Spleen (tissue), 11 donors: Measurements from ENCODE around the gene CTDSP2. TPM values are rescaled to one million over a fixed set of nuclear protein-coding genes. Genes with fewer than 3 reads are reported as not detected.

ENCODE experiments used
- DNase-seq: peaks from one replicate; pipeline ENCODE4 v3.0.0-alpha.2; 2020
- H3K27ac ChIP-seq, 8 donors: fragments of 200-600 bp; sonication (generic) in 7 of 8; 1 replicate in 4 of 8; 2 replicates in 4 of 8; pipeline versions ENCODE4 v1.5.0 to v1.8.0; 2016 to 2021; ENCODE audit warnings: inconsistent platforms in 4 of 8, mild to moderate bottlenecking in 4 of 8, moderate library complexity in 1 of 8
- H3K27me3 ChIP-seq, 7 donors: fragments of 200-600 bp; sonication (generic) in 6 of 7; replicated peaks in 1 of 7; 1 replicate in 4 of 7; 2 replicates in 3 of 7; pipeline versions ENCODE4 v1.5.0 to v1.8.0; 2016 to 2021; ENCODE audit warnings: inconsistent platforms in 3 of 7, mild to moderate bottlenecking in 1 of 7
- H3K36me3 ChIP-seq, 6 donors: fragments of 200-600 bp; sonication (generic) in 5 of 6; 1 replicate in 4 of 6; 2 replicates in 2 of 6; pipeline versions ENCODE4 v1.5.0 to v1.8.0; 2016 to 2021; ENCODE audit warnings: inconsistent platforms in 2 of 6
- H3K4me1 ChIP-seq, 6 donors: fragments of 200-600 bp; sonication (generic) in 5 of 6; 1 replicate in 3 of 6; 2 replicates in 3 of 6; pipeline versions ENCODE4 v1.5.0 to v1.8.0; 2016 to 2021; ENCODE audit warnings: inconsistent platforms in 3 of 6
- H3K4me3 ChIP-seq, 8 donors: fragments of 200-600 bp; sonication (generic) in 7 of 8; 1 replicate in 4 of 8; 2 replicates in 4 of 8; pipeline versions ENCODE4 v1.5.0 to v1.8.0; 2016 to 2021; ENCODE audit warnings: inconsistent platforms in 4 of 8, mild to moderate bottlenecking in 4 of 8, moderate library complexity in 2 of 8
- H3K9me3 ChIP-seq, 8 donors: fragments of 200-600 bp; sonication (generic) in 7 of 8; 1 replicate in 4 of 8; 2 replicates in 4 of 8; pipeline versions ENCODE4 v1.5.0 to v1.8.0; 2016 to 2021; ENCODE audit warnings: inconsistent platforms in 4 of 8
- CTCF ChIP-seq, 11 experiments: fragments of 200-600 bp in 7 of 11; fragments of 450-650 bp in 4 of 11; sonication (generic) in 4 of 11; IDR thresholded peaks in 8 of 11; conservative IDR thresholded peaks in 3 of 11; 1 replicate in 7 of 11; 2 replicates in 4 of 11; pipeline versions ENCODE4 v1.4.0 to v1.8.0; 2016 to 2021; ENCODE audit warnings: antibody characterized with exemption in 11 of 11, inconsistent platforms in 4 of 11, mild to moderate bottlenecking in 1 of 11
- POLR2A ChIP-seq, 3 donors: fragments of 450-650 bp; IDR thresholded peaks; one replicate each; pipeline ENCODE4 v1.5.1; 2017; ENCODE audit warnings: antibody characterized with exemption in 3 of 3, mild to moderate bottlenecking in 1 of 3
- POLR2AphosphoS5 ChIP-seq, 3 donors: sonication (generic); formaldehyde crosslinking; IDR thresholded peaks; one replicate each; pipeline ENCODE4 v1.5.1; 2017; ENCODE audit warnings: antibody characterized with exemption in 3 of 3
- WGBS, 5 donors: extraction: QIAGEN DNeasy Blood & Tissue Kit in 3 of 5; methylation state at CpG; one replicate each; pipeline versions ENCODE4 v1.1.5 to v1.1.7; 2013 to 2018; 5-methylcytosine and 5-hydroxymethylcytosine counted together
- intact Hi-C: fragments of 100-400 bp; cut with DNase I; formaldehyde crosslinking; loops from one replicate; pipeline ENCODE4 v1.15.0; 2023; ENCODE audit warnings: low total_unique reads
- polyA plus RNA-seq, 3 donors: library from polyadenylated mRNA; stranded (reverse); fragments of 200-250 nt; gene quantifications; one replicate each; pipeline ENCODE4 v1.2.1, GENCODE V29; 2013
- total RNA-seq, 7 donors: library from RNA; depleted of rRNA in 3 of 7; stranded (reverse); fragments of >200 nt in 3 of 7; fragmentation: NEBNext Ultra II Directional in 4 of 7; extraction: Animal tissue kit (Norgen Biotek cat#: 25700) in 4 of 7; gene quantifications; one replicate each; pipeline versions ENCODE4 v1.1.0 to v1.2.1, GENCODE V29; 2016 to 2021
- donor health status: healthy with polysubstance abuse.
- donor health status: DM: no; HTN: no; CAD: no; lungs with moderate emphysema.
- donor health status: DM: no; HTN: no; CAD: no.
- donor health status: Bipolar disorder and iron deficiency.
- donor health status: healthy.
- donor health status: DM: no; HTN: no; CAD: no.
- donor health status: DM: yes; HTN: yes; CAD: no.

Gene CTDSP2
- total and polyA plus RNA-seq, 10 donors = 22.2 to 203 (median 144) TPM

- H3K27me3 ChIP-seq = no peaks in the 10 kb centered on the region
- WGBS, 5 donors = 91 to 94% (median 93%) methylated on average over 7 of the region's 7 CpGs
- TF ChIP-seq CTCF (IDR thresholded peaks at IDR 0.05 in 8 of 11, conservative IDR thresholded peaks at IDR 0.05 in 3 of 11) = no peak
- no peak for TF ChIP-seq POLR2AphosphoS5 (IDR thresholded peaks at IDR 0.05)
- TF ChIP-seq POLR2A (IDR thresholded peaks at IDR 0.05) = no peak
- H3K27ac ChIP-seq = no peak overlapping the region
- intact Hi-C loops = no loop called here
- peaks cover 0 to 50% (median 33%) of the 10 kb centered on the region in 6 donors for H3K4me1 ChIP-seq
- H3K4me3 ChIP-seq = no peak overlapping the region
- no peaks in the 10 kb centered on the region for H3K36me3 ChIP-seq
- no peaks in the 10 kb centered on the region for H3K9me3 ChIP-seq
- DNase-seq = no peak
Observed at GRCh38 chr12:57777911-57778310, 68.6 kb downstream of the CTDSP2 start.

GRCh38 chr12:57777367-57777766 lies 69.2 kb downstream of the CTDSP2 start:
- Histone ChIP-seq H3K4me3 (no peak overlapping the region), H3K27me3 (no peaks in the 10 kb centered on the region), H3K9me3 (no peaks in the 10 kb centered on the region), H3K36me3 (no peaks in the 10 kb centered on the region), H3K27ac (no peak overlapping the region), H3K4me1 (peaks cover 0 to 51% (median 34%) of the 10 kb centered on the region in 6 donors)
- WGBS, 5 donors = 91 to 96% (median 93%) methylated on average over 7 of the region's 7 CpGs
- intact Hi-C loops = no loop called here
- TF ChIP-seq POLR2A (IDR thresholded peaks at IDR 0.05) (no peak), CTCF (IDR thresholded peaks at IDR 0.05 in 8 of 11, conservative IDR thresholded peaks at IDR 0.05 in 3 of 11) (no peak), POLR2AphosphoS5 (IDR thresholded peaks at IDR 0.05) (no peak)
- DNase-seq = no peak

- H3K27me3 ChIP-seq = no peaks in the 10 kb centered on the region
- intact Hi-C loops = no loop called here
- no peak for DNase-seq
- WGBS, 5 donors = 80 to 93% (median 91%) methylated on average over 2 of the region's 2 CpGs
- H3K4me3 ChIP-seq = no peak overlapping the region
- H3K4me1 ChIP-seq = peaks cover 3 to 47% (median 30%) of the 10 kb centered on the region in 6 donors
- H3K27ac ChIP-seq = no peak overlapping the region
- H3K9me3 ChIP-seq = no peaks in the 10 kb centered on the region
- TF ChIP-seq POLR2AphosphoS5 (IDR thresholded peaks at IDR 0.05) = no peak
- no peak for TF ChIP-seq CTCF (IDR thresholded peaks at IDR 0.05 in 8 of 11, conservative IDR thresholded peaks at IDR 0.05 in 3 of 11)
- TF ChIP-seq POLR2A (IDR thresholded peaks at IDR 0.05) = no peak
- no peaks in the 10 kb centered on the region for H3K36me3 ChIP-seq
Observed at GRCh38 chr12:57776247-57776587, 70.3 kb downstream of the CTDSP2 start.

- Histone ChIP-seq H3K27me3 (no peaks in the 10 kb centered on the region), H3K9me3 (no peaks in the 10 kb centered on the region), H3K36me3 (peaks cover 0 to 2% (median 0%) of the 10 kb centered on the region in 6 donors), H3K27ac (no peak overlapping the region), H3K4me1 (peaks cover 6 to 47% (median 30%) of the 10 kb centered on the region in 6 donors), H3K4me3 (no peak overlapping the region)
- 67 to 85% (median 75%) methylated on average over 4 of the region's 4 CpGs for WGBS, 5 donors
- no peak for DNase-seq
- intact Hi-C loops = no loop called here
- no peak for TF ChIP-seq CTCF (IDR thresholded peaks at IDR 0.05 in 8 of 11, conservative IDR thresholded peaks at IDR 0.05 in 3 of 11)
- no peak for TF ChIP-seq POLR2AphosphoS5 (IDR thresholded peaks at IDR 0.05)
- TF ChIP-seq POLR2A (IDR thresholded peaks at IDR 0.05) = no peak
Observed at GRCh38 chr12:57775563-57776246, 70.8 kb downstream of the CTDSP2 start.
